IMR-90 (cell line): ENCODE measurements around the gene URAD. TPM values are rescaled to one million over a fixed set of nuclear protein-coding genes. Genes with fewer than 3 reads are reported as not detected.

ENCODE experiments used
- ATAC-seq: fragments of 200-7000 bp; cut with Tn5 transposase; 2 replicates; pipeline ENCODE4 v1.9.1; 2020; ENCODE audit warnings: low read depth, mild to moderate bottlenecking, moderate library complexity
- BruUV-seq: library from RNA; stranded (reverse); fragments of 400-500 nt; replicated peaks from 2 replicates; lab custom pipeline; 2021; lab: Mats Ljungman, UMichigan
- CTCF ChIA-PET: fragments of 300-600 bp; formaldehyde crosslinking; extraction: SDS; loops from one replicate; lab custom pipeline; 2021; ENCODE audit warnings: antibody characterized with exemption; lab: Yijun Ruan, JAX
- POLR2A ChIA-PET: fragments of 300-600 bp; sonication (Branson Sonifier 250); formaldehyde crosslinking; loops from one replicate; lab custom pipeline; 2022; ENCODE audit warnings: antibody characterized with exemption; ENCODE audit not compliant: unreplicated experiment; lab: Charles Lee
- DNase-seq: peaks from one replicate; pipeline ENCODE4 v3.0.0; 2013
- H2AFZ ChIP-seq: replicated peaks from 2 replicates; pipeline ENCODE3; 2013; ENCODE audit warnings: low read length, mild to moderate bottlenecking; ENCODE audit not compliant: poor library complexity
- H2AK5ac ChIP-seq: 2 replicates; pipeline ENCODE4 v1.6.1; 2013; ENCODE audit warnings: low read depth, low read length, inconsistent platforms
- H2AK9ac ChIP-seq: replicated peaks from 2 replicates; pipeline ENCODE3; 2013; ENCODE audit warnings: mild to moderate bottlenecking, low read depth, low read length, moderate library complexity; ENCODE audit not compliant: poor library complexity
- H2BK120ac ChIP-seq: 2 replicates; pipeline ENCODE4 v1.6.1; 2013; ENCODE audit warnings: low read depth, low read length, inconsistent platforms
- H2BK15ac ChIP-seq: 3 replicates; pipeline ENCODE4 v1.6.1; 2013; ENCODE audit warnings: low read depth, low read length, inconsistent platforms
- H2BK20ac ChIP-seq: 2 replicates; pipeline ENCODE4 v1.6.1; 2013; ENCODE audit warnings: low read depth, mild to moderate bottlenecking, inconsistent platforms, low read length, moderate library complexity
- H2BK5ac ChIP-seq: 2 replicates; pipeline ENCODE4 v1.6.1; 2013; ENCODE audit warnings: mild to moderate bottlenecking, low read depth, low read length, inconsistent platforms; ENCODE audit not compliant: poor library complexity, severe bottlenecking
- H3K14ac ChIP-seq: replicated peaks from 2 replicates; pipeline ENCODE4 v1.6.1; 2013; ENCODE audit warnings: low read depth, low read length, inconsistent platforms
- H3K18ac ChIP-seq: 2 replicates; pipeline ENCODE4 v1.6.1; 2013; ENCODE audit warnings: low read depth, low read length, control low read depth
- H3K23ac ChIP-seq: 2 replicates; pipeline ENCODE4 v1.6.1; 2013; ENCODE audit warnings: low read depth, low read length, inconsistent platforms
- H3K27ac ChIP-seq: 2 replicates; pipeline ENCODE4 v1.5.1; 2013; ENCODE audit warnings: mild to moderate bottlenecking, control low read depth, low read length; ENCODE audit not compliant: insufficient read depth
- H3K27me3 ChIP-seq: 2 replicates; pipeline ENCODE4 v1.6.1; 2013; ENCODE audit warnings: low read length; ENCODE audit not compliant: control insufficient read depth, insufficient read depth
- H3K36me3 ChIP-seq: 2 replicates; pipeline ENCODE4 v1.6.1; 2013; ENCODE audit warnings: low read length, mixed read lengths; ENCODE audit not compliant: control insufficient read depth, insufficient read depth
- H3K4ac ChIP-seq: 2 replicates; pipeline ENCODE4 v1.6.1; 2013; ENCODE audit warnings: low read depth, low read length, inconsistent platforms
- H3K4me1 ChIP-seq: 2 replicates; pipeline ENCODE4 v1.6.1; 2013; ENCODE audit warnings: low read length, mixed read lengths; ENCODE audit not compliant: control insufficient read depth, insufficient read depth
- H3K4me2 ChIP-seq: 2 replicates; pipeline ENCODE4 v1.6.1; 2013; ENCODE audit warnings: low read depth, mild to moderate bottlenecking, control low read depth, low read length, moderate library complexity
- H3K4me3 ChIP-seq: 2 replicates; pipeline ENCODE4 v1.5.1; 2013; ENCODE audit warnings: low read depth, mild to moderate bottlenecking, control low read depth, low read length, moderate library complexity; ENCODE audit not compliant: insufficient read depth
- H3K56ac ChIP-seq: 2 replicates; pipeline ENCODE4 v1.6.1; 2013; ENCODE audit warnings: low read length, inconsistent platforms; ENCODE audit not compliant: insufficient read depth; ENCODE audit errors: extremely low read depth
- H3K79me1 ChIP-seq, 2 experiments: 2 replicates each; pipeline ENCODE4 v1.6.1; 2013; ENCODE audit warnings: low read length in 2 of 2, inconsistent platforms in 1 of 2, low read depth in 1 of 2
- H3K9ac ChIP-seq: 2 replicates; pipeline ENCODE4 v1.6.1; 2013; ENCODE audit warnings: low read depth, low read length, control low read depth
- H3K9me1 ChIP-seq: 2 replicates; pipeline ENCODE4 v1.6.1; 2013; ENCODE audit warnings: low read length, inconsistent platforms; ENCODE audit not compliant: insufficient read depth
- H3K9me3 ChIP-seq: 2 replicates; pipeline ENCODE4 v1.6.1; 2013; ENCODE audit warnings: low read length; ENCODE audit not compliant: control insufficient read depth, insufficient read depth
- H4K20me1 ChIP-seq: 2 replicates; pipeline ENCODE4 v1.6.1; 2013; ENCODE audit warnings: low read length, inconsistent platforms; ENCODE audit not compliant: insufficient read depth
- H4K5ac ChIP-seq: 2 replicates; pipeline ENCODE4 v1.6.1; 2013; ENCODE audit warnings: mild to moderate bottlenecking, low read depth, low read length, control low read depth
- H4K8ac ChIP-seq, 2 experiments: 2 replicates each; pipeline ENCODE4 v1.6.1; 2013; ENCODE audit warnings: low read depth in 2 of 2, low read length in 2 of 2, control low read depth in 1 of 2, inconsistent platforms in 1 of 2
- H4K91ac ChIP-seq: 2 replicates; pipeline ENCODE4 v1.6.1; 2013; ENCODE audit warnings: low read depth, low read length, inconsistent platforms; ENCODE audit not compliant: insufficient read depth
- BHLHE40 ChIP-seq: fragments of 150-350 bp; IDR thresholded peaks from 2 replicates; pipeline ENCODE4 v1.6.1; 2016; ENCODE audit warnings: mild to moderate bottlenecking, low read depth, low read length
- CEBPB ChIP-seq: IDR thresholded peaks from 2 replicates; pipeline ENCODE4 v1.6.1; 2012; ENCODE audit warnings: low read depth, low read length, improper control_type of control experiment
- FOS ChIP-seq: fragments of 150-350 bp; IDR thresholded peaks from 2 replicates; pipeline ENCODE4 v1.6.1; 2016; ENCODE audit warnings: low read depth, low read length
- SMC3 ChIP-seq: fragments of 150-350 bp; IDR thresholded peaks from 2 replicates; pipeline ENCODE4 v1.6.1; 2016; ENCODE audit warnings: low read depth, mild to moderate bottlenecking, antibody characterized with exemption, low read length, moderate library complexity
- WGBS, 2 experiments: methylation state at CpG; one replicate each; pipeline versions ENCODE4 v1.1.5 to v1.1.7; 2013; ENCODE audit warnings: missing lambda C conversion rate in 2 of 2; ENCODE audit not compliant: insufficient read length in 1 of 2; ENCODE audit errors: extremely low coverage in 2 of 2; 5-methylcytosine and 5-hydroxymethylcytosine counted together
- dilution Hi-C: fragments of 300-500 bp; cut with HindIII; formaldehyde crosslinking; loops from one replicate; pipeline ENCODE4 v1.14.3; 2018; ENCODE audit warnings: low sequenced_read_pairs; ENCODE audit not compliant: unreplicated experiment
- in situ Hi-C: fragments of 300-500 bp; cut with MboI; formaldehyde crosslinking; loops from 3 replicates; pipeline ENCODE4 v1.14.3; 2019; ENCODE audit warnings: low sequenced_read_pairs, inconsistent platforms, mixed read lengths
- intact Hi-C: fragments of 100-400 bp; cut with micrococcal nuclease; formaldehyde crosslinking; loops from 2 replicates; pipeline ENCODE4 v1.10.0; 2022
- polyA plus RNA-seq, 3 experiments: library from polyadenylated mRNA; depleted of rRNA; stranded (reverse); fragments of >200 nt; gene quantifications; 2 replicates each; pipeline ENCODE4 v1.2.3, GENCODE V29; 2012; ENCODE audit warnings: low replicate concordance in 1 of 3
- total RNA-seq: library from RNA; depleted of rRNA; stranded (reverse); fragments of >200 nt; gene quantifications from 2 replicates; pipeline ENCODE4 v1.2.3, GENCODE V29; 2012

URAD gene
- total and polyA plus RNA-seq, 2 of the 4 experiments (the other 2 are of a cell fraction), result not detected

DNA sequence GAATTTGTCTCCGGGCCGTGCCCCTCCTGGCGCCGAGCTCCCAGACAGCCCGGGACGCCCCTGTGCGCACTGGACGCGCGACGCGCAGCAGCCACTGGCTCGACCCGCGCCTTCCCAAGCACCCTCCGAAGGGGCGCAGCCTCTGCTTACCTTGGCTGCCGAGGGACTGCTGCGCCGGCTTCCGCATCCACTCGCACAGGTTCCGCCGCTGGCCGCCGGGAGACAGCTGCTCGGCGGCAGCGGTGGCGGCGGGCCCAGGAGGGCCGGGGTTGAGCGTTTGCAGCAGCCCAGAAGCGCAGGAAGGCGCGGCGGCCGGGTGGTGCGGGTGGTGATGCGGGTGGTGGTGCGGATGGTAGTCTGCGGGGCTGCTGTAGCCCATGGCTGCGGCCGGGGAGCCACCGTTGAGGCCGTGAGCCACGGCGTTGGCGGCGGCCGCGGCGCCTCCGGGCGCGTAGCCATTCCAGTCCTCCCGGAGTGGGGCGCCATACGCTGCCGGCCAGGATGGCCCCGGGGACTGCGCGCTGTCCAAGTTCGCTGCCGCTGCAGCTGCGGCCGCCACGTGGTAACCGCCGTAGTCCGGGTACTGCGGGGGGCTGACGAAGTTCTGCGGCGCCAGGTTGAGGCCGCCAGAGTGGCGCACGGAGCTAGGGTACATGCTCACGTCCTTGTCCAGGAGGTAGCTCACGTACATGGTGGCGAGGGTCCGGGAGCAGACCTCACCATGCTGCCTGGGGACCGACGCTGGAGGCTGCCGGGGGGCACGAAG, 20.0 kb downstream of the URAD start:
- Histone ChIP-seq H3K79me1 (no peaks in the 10 kb centered on the region), H3K18ac (no peak overlapping the region), H3K27ac (no peak overlapping the region), H2BK120ac (no peak overlapping the region), H3K9me3 (peaks cover 3% of the 10 kb centered on the region; the same call in 1 of the 2 replicates), H2AFZ (no peak overlapping the region), H3K56ac (no peak overlapping the region), H3K14ac (no peak overlapping the region), H2AK5ac (no peak overlapping the region), H4K5ac (no peak overlapping the region), H4K20me1 (peaks cover 4% of the 10 kb centered on the region), H3K9ac (no peak overlapping the region), H2BK20ac (no peak overlapping the region), H3K9me1 (no peaks in the 10 kb centered on the region), H3K4me1 (no peaks in the 10 kb centered on the region), H2BK15ac (no peak overlapping the region), H3K4me2 (no peak overlapping the region; the same call in 1 of the 2 replicates), H3K27me3 (peaks cover 97% of the 10 kb centered on the region), H3K4ac (no peak overlapping the region), H3K23ac (no peak overlapping the region), H4K8ac (no peak overlapping the region), H4K91ac (no peak overlapping the region), H3K4me3 (no peak overlapping the region), H2BK5ac (no peak overlapping the region), H3K36me3 (no peaks in the 10 kb centered on the region), H2AK9ac (no peak overlapping the region)
- intact Hi-C loops (no loop called here), dilution Hi-C loops (no loop called here), in situ Hi-C loops (no loop called here)
- DNase-seq (no peak), ATAC-seq (no peak)
- CTCF ChIA-PET, result no interaction called here
- no TSS peak for BruUV-seq
- WGBS, 2 experiments, result 3% methylated on average over 45 of the region's 86 CpGs; no CpG with 5 or more reads in 1 of the 2 experiments
- POLR2A ChIA-PET, result no interaction called here
- no peak for TF ChIP-seq SMC3
- no peak for TF ChIP-seq FOS
- TF ChIP-seq CEBPB, result no peak
- TF ChIP-seq BHLHE40, result no peak
